Endothelial cell (in vitro differentiated cells): ENCODE results near the gene MFSD2A. TPM values are rescaled to one million over a fixed set of nuclear protein-coding genes. Genes with fewer than 3 reads are reported as not detected.

ENCODE experiments used
- DNase-seq: peaks from one replicate; pipeline ENCODE4 v3.0.0; 2021; ENCODE audit warnings: low spot score
- H3K27ac Mint-ChIP-seq: one replicate; pipeline ENCODE4 v1.8.0; 2021; ENCODE audit warnings: mixed read lengths, inconsistent platforms; ENCODE audit not compliant: unreplicated experiment
- H3K27me3 Mint-ChIP-seq: one replicate; pipeline ENCODE4 v1.8.0; 2021; ENCODE audit warnings: mild to moderate bottlenecking, moderate library complexity, mixed read lengths, inconsistent platforms; ENCODE audit not compliant: unreplicated experiment
- H3K36me3 Mint-ChIP-seq: one replicate; pipeline ENCODE4 v1.8.0; 2021; ENCODE audit warnings: mild to moderate bottlenecking, low read depth, mixed read lengths, inconsistent platforms; ENCODE audit not compliant: unreplicated experiment
- H3K4me1 Mint-ChIP-seq: one replicate; pipeline ENCODE4 v1.8.0; 2021; ENCODE audit warnings: mild to moderate bottlenecking, mixed read lengths, inconsistent platforms; ENCODE audit not compliant: unreplicated experiment
- H3K4me3 Mint-ChIP-seq: one replicate; pipeline ENCODE4 v1.8.0; 2021; ENCODE audit warnings: mild to moderate bottlenecking, mixed read lengths, inconsistent platforms; ENCODE audit not compliant: unreplicated experiment
- H3K9me3 Mint-ChIP-seq: one replicate; pipeline ENCODE4 v1.8.0; 2021; ENCODE audit warnings: mixed read lengths, inconsistent platforms; ENCODE audit not compliant: unreplicated experiment
- total RNA-seq: library from RNA; stranded (reverse); fragmentation: NEBNext Ultra II Directional; extraction: Animal tissue kit (Norgen Biotek cat#: 25700); gene quantifications from one replicate; pipeline ENCODE4 v1.2.1, GENCODE V29; 2021; ENCODE audit not compliant: unreplicated experiment
- TF ChIP-seq, protein P1 (sequence below): fragments of 200-600 bp; sonication (generic); IDR thresholded peaks from one replicate; pipeline ENCODE4 v1.5.0; 2021; ENCODE audit warnings: antibody characterized with exemption; ENCODE audit not compliant: unreplicated experiment

Gene MFSD2A
- total RNA-seq, 1 donor from 2014 or later: 1.6 TPM

DNA sequence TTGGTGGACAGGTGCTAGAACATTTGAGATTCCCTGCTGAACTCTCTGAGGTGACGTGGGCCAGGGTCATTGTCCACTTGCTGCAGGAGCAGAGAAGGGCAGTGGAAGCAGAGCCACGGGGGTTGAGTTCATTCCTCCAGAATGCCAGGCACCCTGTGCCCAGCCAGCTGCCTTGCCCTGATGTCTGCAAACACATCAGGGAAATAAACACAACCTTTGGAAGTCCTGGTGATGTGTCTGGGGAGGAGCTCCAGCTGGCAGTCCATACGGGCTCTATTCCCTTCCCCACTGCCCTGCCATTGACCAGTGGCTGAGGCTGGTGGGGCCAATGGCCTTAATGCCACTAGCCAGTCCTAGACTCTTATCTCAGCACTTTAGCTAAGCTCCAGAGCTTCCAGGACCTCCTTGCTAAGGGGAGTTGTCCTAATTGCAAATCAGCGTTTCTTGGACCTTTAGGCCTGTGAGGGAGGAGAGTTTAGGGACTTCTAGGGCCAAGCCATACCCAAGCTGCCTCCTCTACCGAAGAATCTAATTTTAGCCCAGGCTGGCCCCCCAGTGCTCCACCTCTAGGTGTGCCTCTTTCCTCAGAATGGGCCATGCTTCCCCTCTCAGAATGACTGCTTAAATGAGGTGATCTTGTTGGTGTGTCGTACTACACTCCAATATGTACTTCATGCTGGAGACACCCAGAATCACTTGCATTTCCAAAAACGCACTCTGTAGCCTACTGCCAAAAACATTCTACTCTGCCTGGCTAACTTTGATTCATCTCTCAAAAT, 25.9 kb upstream of the MFSD2A start:
- peaks cover 9% of the 10 kb centered on the region for H3K36me3 Mint-ChIP-seq
- H3K27ac Mint-ChIP-seq: no peak overlapping the region
- H3K4me1 Mint-ChIP-seq: no peaks in the 10 kb centered on the region
- no peaks in the 10 kb centered on the region for H3K9me3 Mint-ChIP-seq
- TF ChIP-seq, protein P1, sequence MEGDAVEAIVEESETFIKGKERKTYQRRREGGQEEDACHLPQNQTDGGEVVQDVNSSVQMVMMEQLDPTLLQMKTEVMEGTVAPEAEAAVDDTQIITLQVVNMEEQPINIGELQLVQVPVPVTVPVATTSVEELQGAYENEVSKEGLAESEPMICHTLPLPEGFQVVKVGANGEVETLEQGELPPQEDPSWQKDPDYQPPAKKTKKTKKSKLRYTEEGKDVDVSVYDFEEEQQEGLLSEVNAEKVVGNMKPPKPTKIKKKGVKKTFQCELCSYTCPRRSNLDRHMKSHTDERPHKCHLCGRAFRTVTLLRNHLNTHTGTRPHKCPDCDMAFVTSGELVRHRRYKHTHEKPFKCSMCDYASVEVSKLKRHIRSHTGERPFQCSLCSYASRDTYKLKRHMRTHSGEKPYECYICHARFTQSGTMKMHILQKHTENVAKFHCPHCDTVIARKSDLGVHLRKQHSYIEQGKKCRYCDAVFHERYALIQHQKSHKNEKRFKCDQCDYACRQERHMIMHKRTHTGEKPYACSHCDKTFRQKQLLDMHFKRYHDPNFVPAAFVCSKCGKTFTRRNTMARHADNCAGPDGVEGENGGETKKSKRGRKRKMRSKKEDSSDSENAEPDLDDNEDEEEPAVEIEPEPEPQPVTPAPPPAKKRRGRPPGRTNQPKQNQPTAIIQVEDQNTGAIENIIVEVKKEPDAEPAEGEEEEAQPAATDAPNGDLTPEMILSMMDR: no peak
- H3K27me3 Mint-ChIP-seq: peaks cover 1% of the 10 kb centered on the region
- no peak for DNase-seq
- H3K4me3 Mint-ChIP-seq: no peak overlapping the region

DNA sequence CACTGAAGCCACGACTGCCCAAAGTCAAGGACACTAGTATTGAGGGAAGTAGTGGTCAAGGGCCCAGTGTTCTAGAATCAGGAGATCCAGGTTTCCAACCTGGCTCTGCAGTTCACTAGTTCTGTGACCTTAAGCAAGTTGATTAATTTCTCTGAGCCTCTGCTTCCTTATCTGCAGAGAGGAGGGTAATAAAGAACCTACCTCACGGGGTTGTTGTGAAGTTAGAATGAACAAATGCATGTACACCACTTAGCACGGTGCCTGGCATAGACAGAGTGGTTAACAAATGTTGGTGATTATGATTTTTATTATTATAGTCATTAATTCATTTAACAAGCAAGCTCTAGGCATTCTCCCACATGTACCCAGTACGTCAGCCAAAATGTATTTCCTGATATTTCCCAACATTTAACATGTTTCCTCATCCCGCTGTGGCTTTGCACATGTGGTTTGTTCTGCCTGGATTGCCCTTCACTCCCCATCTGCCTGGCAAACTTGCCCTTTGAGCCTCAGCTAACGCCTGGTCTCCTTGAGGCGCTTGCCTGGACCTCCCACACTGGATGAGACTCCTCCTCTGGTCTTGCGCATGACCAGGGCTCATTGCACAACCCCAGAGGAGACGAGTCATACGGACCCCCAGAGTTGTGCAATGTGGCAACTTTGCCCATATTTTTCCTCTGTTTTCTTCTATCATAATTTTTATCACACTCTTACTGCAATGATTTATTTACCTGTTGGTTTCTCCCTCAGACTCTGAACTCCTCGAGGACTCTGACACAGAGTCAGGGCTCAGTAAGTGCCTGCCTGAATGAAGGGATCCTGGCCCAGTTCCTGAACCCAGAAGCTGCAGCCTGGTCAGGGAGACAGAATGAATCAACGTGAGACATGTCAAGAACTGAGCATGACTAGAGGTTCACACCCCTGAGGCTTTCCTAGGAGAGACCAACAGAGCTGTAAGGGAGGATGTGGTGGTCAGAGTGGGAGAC, 20.7 kb upstream of the MFSD2A start:
- no peak for DNase-seq
- Mint-ChIP-seq H3K27me3 (no peaks in the 10 kb centered on the region), H3K4me3 (no peak overlapping the region), H3K36me3 (peaks cover 4% of the 10 kb centered on the region), H3K27ac (no peak overlapping the region), H3K4me1 (peaks cover 6% of the 10 kb centered on the region), H3K9me3 (no peaks in the 10 kb centered on the region)
- TF ChIP-seq, protein P1: no peak

DNA sequence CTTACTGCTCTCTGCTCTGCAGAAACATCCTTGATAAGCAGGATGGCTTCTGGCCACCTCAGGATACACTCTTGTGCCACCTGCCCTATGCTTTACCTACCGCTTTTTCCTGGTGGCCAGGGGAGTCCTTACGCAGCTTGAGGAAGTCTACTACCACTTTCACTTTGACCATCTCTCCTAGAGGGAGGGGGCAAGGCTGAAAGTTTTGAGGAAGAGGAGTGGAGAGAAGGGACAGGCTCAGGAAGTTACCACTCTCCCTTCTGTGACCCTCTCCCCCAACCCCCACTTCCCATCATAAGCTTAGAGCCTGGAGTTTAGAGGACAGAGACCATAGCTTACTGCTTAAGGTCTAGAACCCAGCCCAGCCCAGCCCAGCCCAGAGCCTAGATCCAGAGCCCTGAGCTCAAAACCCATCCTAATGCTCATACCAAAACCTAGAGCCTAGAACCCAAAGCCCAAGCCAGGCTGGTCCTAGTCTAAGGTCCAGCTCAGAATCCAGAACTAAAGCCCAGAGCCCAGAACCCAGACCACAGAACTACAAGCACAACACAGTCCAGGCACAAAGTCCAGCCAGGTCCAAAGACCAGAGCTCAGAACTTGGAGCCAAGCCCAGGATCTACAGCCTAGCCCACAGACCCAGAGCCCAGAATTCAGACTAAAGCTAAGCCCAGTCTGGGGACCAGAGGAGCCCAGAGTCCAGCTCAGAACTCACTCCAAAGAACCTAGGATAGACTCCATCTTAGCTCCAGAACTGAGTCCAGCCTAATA, 18.0 kb upstream of the MFSD2A start:
- TF ChIP-seq, protein P1: no peak
- Mint-ChIP-seq H3K4me3 (no peak overlapping the region), H3K36me3 (peaks cover 1% of the 10 kb centered on the region), H3K4me1 (peaks cover 6% of the 10 kb centered on the region), H3K27me3 (no peaks in the 10 kb centered on the region), H3K9me3 (no peaks in the 10 kb centered on the region), H3K27ac (no peak overlapping the region)
- no peak for DNase-seq

DNA sequence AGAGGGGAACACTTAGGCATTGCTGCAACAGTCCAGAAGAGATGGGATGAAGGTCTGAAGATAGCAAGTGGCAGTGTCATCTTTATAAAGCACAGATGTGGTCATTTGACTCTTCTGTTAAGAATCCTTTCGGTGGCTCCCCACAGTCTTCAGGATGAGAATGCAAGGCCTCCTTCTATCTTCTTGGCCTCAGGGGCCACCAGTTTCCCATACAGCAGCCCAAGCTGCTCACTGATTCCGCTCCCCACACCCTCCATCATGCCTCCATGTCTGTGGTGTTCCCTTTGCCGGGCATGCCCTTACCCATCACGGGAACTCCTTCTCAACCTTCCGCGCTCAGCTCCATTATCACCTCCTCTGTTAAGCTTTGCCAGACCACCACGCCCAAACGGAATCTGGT, 16.1 kb upstream of the MFSD2A start:
- Mint-ChIP-seq H3K27me3 (peaks cover 2% of the 10 kb centered on the region), H3K27ac (no peak overlapping the region), H3K9me3 (no peaks in the 10 kb centered on the region), H3K36me3 (no peaks in the 10 kb centered on the region), H3K4me1 (peaks cover 6% of the 10 kb centered on the region), H3K4me3 (no peak overlapping the region)
- no peak for DNase-seq
- TF ChIP-seq, protein P1: no peak
